NCI-H2171 (cell line): ENCODE results near the gene ARIH1.

Experiments used
- DNase-seq: peaks from one replicate; lab custom pipeline; 2025; lab: John Stamatoyannopoulos, UW

The ARIH1 gene

GRCh38 chr15:72540606-72541237, 66.6 kb downstream of the ARIH1 start:
- DNase-seq: peak; percentile 6

DNA sequence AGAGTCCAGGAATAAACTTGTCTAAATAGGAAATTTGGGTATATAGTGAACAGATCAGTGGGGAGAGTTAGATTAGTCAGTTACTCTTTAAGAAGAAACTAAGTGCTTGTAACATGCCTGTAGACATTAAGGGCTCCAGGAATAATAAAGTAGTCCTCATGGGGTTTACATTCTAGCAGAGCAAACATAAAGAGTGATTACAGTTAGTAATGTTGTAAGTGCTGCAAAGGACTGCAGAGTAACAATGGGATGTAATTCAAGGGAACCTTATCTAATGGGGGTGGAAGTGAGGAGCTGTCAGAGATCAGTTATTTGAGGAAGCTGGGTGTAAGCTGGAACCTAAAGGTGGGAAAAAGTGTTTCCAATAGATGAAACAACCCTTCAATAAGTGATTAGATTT, 67.5 kb downstream of the ARIH1 start:
- no peak for DNase-seq

DNA sequence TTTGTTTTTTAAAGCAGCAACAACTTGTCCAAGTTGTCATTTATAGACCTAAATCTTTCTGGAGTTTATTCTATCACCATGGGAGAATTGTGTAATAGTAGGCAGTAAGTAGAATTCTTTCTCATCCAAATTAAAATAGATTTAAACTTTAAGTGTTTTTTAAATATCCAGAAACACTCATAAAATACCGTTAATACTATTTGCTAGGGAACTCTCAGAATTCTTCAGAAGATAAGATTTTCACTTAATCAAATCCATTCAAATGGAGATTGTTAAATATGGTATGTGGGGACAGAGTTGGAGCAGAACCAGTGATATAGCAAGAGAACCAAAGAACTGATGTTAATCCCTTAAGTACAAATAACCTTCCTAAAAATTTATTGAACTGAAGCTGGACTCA, 71.0 kb downstream of the ARIH1 start:
- no peak for DNase-seq

DNA sequence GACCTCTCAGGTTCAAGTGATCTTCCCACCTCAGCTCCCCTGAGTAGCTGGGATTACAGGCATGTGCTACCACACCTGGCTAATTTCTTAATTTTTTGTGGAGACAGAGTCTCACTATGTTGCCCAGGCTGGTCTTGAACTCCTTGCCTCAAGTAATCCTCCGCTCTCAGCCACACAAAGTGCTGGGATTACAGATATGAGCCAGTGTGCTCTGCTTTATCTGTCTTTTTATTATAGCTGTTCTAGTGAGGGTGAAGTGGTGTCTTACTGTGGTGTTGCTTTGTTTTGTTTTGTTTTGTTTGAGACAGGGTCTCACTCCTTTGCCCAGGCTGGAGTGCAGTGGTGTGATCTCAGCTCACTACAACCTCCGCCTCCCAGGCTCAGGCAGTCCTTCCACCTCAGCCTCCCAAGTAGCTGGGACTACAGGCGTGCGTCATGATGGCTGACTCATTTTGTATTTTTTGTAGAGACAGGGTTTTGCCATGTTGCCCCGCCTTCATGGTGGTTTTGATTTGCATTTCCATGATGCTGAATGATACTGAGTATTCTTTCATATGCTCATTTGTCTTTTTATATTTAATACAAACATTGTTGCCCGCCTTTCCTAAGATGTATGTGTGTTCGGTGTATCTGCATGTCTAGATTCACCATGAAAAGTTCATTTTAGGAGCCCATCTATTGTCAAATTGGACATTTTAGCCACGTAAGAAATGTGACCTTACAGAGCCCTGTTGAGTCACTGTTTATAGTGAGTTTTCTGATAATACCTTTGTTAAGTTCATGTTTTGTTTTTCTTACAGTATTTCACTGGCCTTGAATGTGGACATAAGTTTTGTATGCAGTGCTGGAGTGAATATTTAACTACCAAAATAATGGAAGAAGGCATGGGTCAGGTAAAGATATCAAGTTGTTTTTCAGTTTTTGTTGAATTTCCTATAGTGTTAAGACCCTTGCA, 80.6 kb downstream of the ARIH1 start:
- no peak for DNase-seq

DNA sequence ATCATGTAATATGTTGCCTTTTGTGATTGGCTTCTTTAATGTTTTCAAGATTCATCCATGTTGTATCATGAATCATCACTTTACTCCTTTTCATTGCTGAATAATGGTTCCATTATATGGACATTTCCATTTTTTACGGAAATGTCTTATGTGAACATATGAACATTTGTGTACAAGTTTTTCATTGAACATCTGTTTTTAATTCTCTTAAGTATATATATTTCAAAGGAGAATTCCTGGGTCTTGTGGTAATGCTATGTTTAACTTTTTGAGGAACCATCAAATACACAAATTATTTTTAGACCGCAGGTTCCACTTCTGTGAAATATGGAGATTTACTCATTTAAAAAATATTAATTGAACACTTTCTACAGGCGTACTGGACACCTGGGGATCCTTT, 85.7 kb downstream of the ARIH1 start:
- DNase-seq: no peak

DNA sequence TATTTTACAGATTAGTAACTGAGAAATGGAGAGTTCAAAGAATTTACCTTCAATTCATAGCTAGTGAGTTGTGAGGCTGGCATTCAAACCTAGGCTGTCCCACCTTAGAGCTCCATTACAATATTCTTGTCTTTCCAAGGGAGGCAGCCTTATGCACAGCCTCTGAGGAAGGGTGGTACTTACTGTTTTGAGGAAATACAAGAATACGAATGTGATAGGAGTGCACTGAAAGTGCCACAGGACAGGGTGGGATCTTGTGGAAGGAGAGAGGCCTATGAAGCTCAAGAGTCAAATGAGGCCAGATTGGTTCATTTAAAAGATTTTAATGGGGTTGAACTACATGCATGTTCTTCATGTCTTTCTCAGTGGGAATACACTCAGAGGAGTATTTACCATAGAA, 86.3 kb downstream of the ARIH1 start:
- DNase-seq: no peak

- no peak for DNase-seq
Observed at GRCh38 chr15:72562386-72562785, 88.3 kb downstream of the ARIH1 start.

DNA sequence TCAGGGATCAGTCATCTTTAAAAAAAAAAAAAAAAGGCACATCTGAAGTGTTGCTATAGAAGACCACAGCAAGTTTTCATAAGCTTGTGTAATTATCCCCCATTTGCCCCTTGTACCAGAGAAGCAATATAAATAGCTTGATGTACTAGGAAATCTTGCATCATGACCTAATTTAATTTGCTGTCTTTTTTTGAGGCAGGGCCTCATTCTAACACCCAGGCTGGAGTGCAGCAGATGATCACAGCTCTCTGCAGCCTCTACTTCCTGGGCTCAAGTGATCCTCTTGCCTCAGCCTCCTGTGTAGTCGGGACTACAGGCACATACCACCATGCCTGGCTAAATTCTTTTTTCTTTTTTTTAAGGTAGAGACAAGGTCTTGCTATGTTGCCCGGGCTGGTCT, 88.7 kb downstream of the ARIH1 start:
- DNase-seq: no peak

DNA sequence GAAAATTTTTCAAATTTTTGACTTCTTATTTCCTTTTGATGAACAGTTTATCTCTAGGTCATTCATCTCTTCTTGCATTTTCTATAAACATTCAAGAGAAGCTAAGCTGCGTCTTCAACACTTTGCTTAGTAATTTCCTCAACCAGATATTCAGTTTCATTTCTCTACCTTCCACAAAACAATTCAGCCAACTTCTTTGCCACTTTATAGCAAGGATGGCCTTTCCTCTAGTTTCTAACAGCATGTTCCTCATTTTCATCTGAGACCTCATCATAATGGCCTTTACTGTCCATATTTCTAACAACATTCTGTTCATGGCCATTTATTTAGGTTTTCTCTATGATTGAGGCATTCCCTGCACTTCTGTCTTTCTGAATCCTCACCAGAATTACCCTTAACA, 90.0 kb downstream of the ARIH1 start:
- DNase-seq: no peak

DNA sequence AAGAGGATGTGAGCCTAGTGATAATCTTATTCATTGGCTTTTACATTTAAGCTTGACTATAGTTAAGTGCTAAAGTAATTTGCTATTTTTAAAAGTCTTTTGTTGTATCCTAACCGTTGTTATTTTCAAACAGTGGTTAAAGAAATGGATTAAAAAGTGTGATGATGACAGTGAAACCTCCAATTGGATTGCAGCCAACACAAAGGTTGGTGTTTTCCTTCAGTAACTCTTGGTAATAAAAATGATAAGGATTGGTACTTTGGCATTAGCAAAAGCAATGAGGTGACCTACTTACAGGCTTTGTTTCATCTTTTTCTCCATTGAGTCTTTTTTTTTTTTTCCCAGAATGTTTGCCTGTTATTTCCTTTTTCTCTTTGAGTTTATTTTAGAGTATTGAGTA, 92.8 kb downstream of the ARIH1 start:
- DNase-seq: no peak

DNA sequence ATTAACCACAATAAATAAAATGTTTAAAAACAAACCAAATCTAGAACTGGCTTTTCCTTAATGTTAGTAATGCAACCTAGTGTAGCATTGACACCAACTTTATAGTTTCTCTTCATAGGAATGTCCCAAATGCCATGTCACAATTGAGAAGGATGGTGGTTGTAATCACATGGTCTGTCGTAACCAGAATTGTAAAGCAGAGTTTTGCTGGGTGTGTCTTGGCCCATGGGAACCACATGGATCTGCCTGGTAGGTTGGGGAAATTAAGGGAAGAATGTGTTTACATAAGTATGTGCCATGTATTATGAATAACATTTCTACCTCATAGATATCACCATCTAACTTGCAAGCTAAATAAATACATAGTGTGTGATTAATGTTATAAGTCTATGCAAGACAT, 95.9 kb downstream of the ARIH1 start:
- DNase-seq: no peak

DNA sequence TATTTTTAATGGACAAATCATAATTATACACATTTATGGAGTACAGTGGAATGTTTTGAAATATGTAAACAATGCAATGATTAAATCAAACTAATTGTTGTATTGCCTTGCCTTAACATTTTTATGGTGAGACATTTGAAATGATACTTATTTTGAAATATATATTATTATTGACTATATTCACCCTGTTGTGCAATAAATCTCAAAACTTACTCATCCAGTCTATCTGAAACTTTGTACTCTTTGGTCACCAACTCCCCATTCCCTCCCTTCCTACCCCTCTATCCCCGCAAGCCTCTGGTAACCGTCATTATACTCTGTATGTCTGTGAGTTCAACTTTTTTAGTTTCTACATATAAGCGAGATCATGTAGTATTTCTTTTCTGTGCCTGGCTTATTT, 105.7 kb downstream of the ARIH1 start:
- DNase-seq: no peak

DNA sequence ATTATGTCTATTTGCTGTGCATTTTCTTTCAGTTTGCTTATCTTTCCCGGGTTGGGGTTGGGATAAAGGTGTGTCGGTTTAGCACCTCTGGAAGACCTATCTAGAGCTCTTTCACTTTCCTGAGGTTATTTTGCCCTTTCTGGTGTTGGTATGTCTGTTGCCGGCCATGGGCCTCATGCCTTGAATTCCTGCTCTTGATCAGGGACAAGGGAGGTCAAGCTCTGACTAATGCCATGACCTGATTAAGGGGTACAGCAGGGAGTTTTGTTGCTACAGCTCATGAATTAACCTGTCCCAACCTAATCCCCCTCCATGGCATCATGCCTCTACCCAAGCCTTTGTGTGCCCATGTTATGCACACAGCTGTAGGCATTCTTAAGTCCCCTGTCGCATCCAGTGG, 109.9 kb downstream of the ARIH1 start:
- no peak for DNase-seq

DNA sequence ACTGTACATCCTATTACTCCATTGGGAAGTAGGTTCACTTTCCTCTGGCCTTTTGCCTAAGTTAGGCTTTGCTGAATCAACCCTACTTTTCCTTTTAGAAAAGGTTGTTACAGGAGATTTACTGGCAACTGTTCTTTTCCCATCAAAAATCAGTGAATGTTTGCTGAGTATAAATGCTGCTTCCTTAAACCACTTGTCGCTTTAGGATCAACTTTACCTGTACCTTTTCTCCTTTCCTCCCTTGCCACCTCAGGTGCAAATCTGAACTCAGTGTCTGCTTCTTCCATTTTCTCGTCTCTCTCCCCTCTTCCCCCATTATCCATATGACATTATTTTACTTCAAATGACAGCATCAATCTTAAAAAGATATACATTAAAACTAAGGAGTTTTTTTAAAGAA, 110.9 kb downstream of the ARIH1 start:
- DNase-seq: no peak

DNA sequence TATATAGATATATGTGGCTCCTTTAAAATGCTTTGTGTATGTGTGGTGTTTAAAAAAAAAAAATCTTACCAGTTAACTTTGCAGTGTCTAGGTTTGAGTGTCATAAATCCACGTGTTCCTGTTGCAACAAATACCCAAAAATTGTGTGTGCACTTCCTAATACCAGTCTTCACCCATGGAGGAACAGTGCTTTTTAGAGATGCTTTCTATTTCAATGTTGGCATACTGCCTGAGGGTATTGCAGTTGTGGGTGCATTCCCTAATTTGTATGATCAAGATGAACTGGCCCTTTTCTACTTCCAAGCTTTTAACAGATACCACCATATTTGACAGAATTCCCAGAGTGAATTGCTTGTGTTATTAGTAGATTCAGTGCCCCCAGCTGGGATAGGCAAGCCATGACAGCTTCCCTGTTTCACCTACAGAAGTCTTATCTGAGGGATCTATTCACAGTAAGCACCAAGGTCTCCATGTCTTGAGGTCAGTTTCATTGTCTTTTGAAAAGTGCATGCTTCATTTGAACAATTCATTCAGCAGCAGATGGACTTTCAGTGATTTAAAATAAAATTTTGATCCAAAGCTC, 111.4 kb downstream of the ARIH1 start:
- DNase-seq: no peak

- no peak for DNase-seq
Observed at GRCh38 chr15:72588096-72588495, 114.0 kb downstream of the ARIH1 start.

DNA sequence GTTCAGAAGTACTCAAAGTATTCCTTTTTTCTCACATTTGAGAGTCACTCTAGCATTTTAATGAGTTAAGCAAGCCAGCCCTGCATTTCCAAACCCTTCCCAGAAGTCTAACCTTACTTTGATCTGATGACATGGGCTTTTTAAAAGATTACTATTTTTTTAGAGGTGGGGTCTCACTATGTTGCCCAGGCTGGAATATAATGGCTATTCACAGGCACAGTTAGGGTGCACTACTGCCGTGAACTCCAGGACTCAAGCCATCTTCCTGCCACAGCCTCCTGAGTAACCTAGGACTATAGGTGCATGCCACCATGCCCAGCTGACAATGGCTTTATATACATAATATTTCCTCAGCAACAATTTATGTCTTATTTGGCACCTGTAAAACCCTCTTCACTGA, 116.3 kb downstream of the ARIH1 start:
- DNase-seq: no peak

DNA sequence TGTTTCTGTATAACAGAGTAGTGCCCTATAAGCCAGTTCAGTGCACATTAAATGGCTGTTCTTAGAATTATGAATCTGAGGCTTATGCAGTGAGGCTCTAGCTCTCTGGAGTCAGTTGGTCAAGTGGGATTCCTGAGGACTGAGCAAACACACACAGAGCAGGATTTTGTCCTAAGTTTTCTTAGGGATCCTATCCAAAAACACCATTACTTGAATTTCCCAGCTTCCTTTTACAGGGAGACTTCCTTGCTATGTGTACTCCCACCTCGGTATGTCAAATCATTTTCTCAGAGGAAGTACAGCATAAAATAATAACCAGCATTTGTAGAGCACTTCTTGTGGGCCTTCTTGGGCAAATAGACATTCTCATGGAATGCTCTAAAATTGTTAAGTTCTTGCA, 117.2 kb downstream of the ARIH1 start:
- DNase-seq: no peak

- no peak for DNase-seq
Observed at GRCh38 chr15:72592097-72592496, 118.0 kb downstream of the ARIH1 start.

GRCh38 chr15:72592676-72593075, 118.5 kb downstream of the ARIH1 start:
- no peak for DNase-seq

DNA sequence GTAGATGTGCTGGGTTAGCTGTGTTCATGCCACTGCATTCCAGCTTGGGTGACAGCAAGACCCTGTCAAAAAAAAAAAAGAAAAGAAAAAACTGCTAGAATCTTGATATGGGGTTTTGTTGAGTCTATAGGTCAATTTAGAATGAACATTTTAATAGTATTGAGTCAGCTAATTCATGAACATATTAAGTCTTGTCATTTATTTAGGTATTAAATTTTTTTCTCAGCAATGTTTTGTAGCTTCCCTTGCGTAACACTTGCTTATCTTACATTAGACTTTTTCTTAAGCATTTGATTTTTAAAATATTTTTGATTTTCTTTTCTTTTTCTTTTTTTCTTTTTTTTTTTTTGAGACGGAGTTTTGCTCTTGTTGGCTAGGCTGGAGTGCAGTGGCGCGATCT, 119.7 kb downstream of the ARIH1 start:
- no peak for DNase-seq

DNA sequence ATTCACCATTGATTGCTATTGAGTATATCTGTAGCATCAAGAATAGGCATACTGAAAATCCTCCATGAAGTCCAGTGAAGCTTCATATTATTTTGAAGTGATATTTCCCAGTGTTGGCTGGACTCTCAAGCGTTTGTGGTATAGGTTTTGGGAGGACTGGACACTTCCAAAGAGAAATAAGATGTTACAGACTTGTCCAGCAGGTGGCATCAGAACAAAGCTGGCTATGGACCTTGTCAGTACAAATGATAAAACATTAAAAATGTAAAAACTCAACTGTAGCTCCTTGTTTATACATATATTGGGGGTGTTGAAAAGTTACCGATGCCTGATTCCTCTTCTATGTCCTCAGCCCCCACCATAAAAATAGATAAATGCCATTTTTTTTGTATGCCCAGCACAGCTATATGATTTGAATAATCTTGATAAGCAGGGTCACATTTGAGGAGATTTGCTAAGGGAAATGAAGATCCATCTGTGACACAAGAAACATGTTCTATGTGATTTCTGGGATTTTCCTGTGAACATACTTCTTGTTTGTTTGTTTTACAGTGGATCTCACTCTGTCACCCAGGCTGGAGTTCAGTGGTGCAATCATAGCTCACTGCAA, 125.8 kb downstream of the ARIH1 start:
- DNase-seq: no peak

DNA sequence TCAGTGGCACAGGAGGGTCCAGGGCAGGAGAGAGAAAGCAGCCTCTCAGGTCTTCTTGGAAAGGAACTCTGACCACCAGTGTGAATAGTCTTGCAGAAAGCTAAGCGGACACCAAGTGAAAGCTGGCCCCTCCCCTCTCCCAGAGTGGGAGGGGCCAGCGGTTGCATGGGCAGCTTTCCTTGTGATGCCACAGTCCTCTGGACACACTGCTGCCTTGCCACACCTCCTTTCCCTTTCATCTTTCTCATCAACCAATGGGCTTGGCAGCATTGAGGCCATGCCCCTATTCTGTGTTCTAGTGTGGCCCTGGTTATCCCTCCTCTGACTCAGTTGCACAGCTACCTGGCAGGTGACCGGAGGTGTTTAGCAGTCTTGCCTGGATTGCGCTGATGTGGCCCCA, 130.7 kb downstream of the ARIH1 start:
- no peak for DNase-seq
